ENCODE data around the gene SEPHS2. TPM values are rescaled to one million over a fixed set of nuclear protein-coding genes. Genes with fewer than 3 reads are reported as not detected.

The SEPHS2 gene
- total and polyA plus RNA-seq, 9 donors = 13.1 to 38.9 (median 25.6) TPM

- no peaks in the 10 kb centered on the region for H3K36me3 ChIP-seq
- 39 to 45% (median 43%) methylated on average over 19 of the region's 19 CpGs for WGBS, 3 donors
- peak overlapping the region; percentile 57 for H3K4me3 ChIP-seq
- H3K27ac ChIP-seq = peak overlapping the region in 1 of 2 donors; percentile 71
- H3K27me3 ChIP-seq = no peaks in the 10 kb centered on the region
- intact Hi-C loops (cut with DNase I) = loop anchor here in 1 of 4 donors (10.0 kb wide), 1 partner anchor 94 kb away; the partner anchor contains the start of gene ZNF768
- TF ChIP-seq EP300 (IDR thresholded peaks at IDR 0.05) (no peak), POLR2A (IDR thresholded peaks at IDR 0.05) (no peak), CTCF (IDR thresholded peaks at IDR 0.05) (no peak)
- peaks cover 7% of the 10 kb centered on the region for H3K4me1 ChIP-seq (ENCODE audit: insufficient read depth)
- H3K9me3 ChIP-seq = no peaks in the 10 kb centered on the region
- peak in 2 of 5 donors; percentile 33 to 47 for DNase-seq
Observed at GRCh38 chr16:30430428-30430970, 15.2 kb downstream of the SEPHS2 start.

GRCh38 chr16:30429678-30430427, 15.8 kb downstream of the SEPHS2 start, which contains the start of gene DCTPP1:
Gene DCTPP1 (minus strand): TSS chr16:30430030. CDS start chr16:30429980, 50 bp downstream.
- 0 to 1% (median 0%) methylated on average over 37 to 49 of the region's 49 CpGs for WGBS, 3 donors
- intact Hi-C loops (cut with DNase I) = loop anchor here in 3 of 4 donors (10.0 kb wide), 3 partner anchors 95 to 195 kb away; partner anchors contain the start of genes ZNF764 (in 1 of the 3) and ZNF768 (in 1 of the 3)
- TF ChIP-seq EP300 (IDR thresholded peaks at IDR 0.05) = no peak
- peak; percentile 61 to 91 (median 83) for TF ChIP-seq CTCF (IDR thresholded peaks at IDR 0.05)
- peak; percentile 22 for TF ChIP-seq POLR2A (IDR thresholded peaks at IDR 0.05)

GRCh38 chr16:30429418-30429677, 16.3 kb downstream of the SEPHS2 start:
- TF ChIP-seq EP300 (IDR thresholded peaks at IDR 0.05) (no peak), CTCF (IDR thresholded peaks at IDR 0.05) (no peak), POLR2A (IDR thresholded peaks at IDR 0.05) (no peak)
- H3K27me3 ChIP-seq = no peaks in the 10 kb centered on the region
- WGBS, 3 donors = 1 to 2% (median 1%) methylated on average over 11 of the region's 11 CpGs
- H3K4me3 ChIP-seq = peak overlapping the region; percentile 57
- H3K9me3 ChIP-seq = no peaks in the 10 kb centered on the region
- H3K4me1 ChIP-seq (ENCODE audit: insufficient read depth) = peaks cover 7% of the 10 kb centered on the region
- H3K27ac ChIP-seq = peak overlapping the region in 1 of 2 donors; percentile 71
- no peaks in the 10 kb centered on the region for H3K36me3 ChIP-seq
- DNase-seq = no peak
- intact Hi-C loops (cut with DNase I) = loop anchor here in 2 of 4 donors (10.0 kb wide), 2 partner anchors 125 to 195 kb away; partner anchors contain the start of gene ZNF764 (in 1 of the 2)

More at GRCh38 chr16:30429678-30430427, 15.8 kb downstream of the SEPHS2 start, which contains the start of gene DCTPP1:
- H3K4me3 ChIP-seq = peak within 1 kb of the TSS; percentile 57
- no peaks in the 10 kb centered on the region for H3K9me3 ChIP-seq
- peaks cover 7% of the 10 kb centered on the region for H3K4me1 ChIP-seq (ENCODE audit: insufficient read depth)
- no peaks in the 10 kb centered on the region for H3K27me3 ChIP-seq
- no peaks in the 10 kb centered on the region for H3K36me3 ChIP-seq
- DNase-seq = peak; percentile 92 to 97 (median 94)
- H3K27ac ChIP-seq = peak within 1 kb of the TSS in 1 of 2 donors; percentile 71

GRCh38 chr16:30428055-30428454, 17.6 kb downstream of the SEPHS2 start:
- Histone ChIP-seq H3K9me3 (no peaks in the 10 kb centered on the region), H3K27ac (no peak overlapping the region), H3K4me1 (ENCODE audit: insufficient read depth) (peaks cover 7% of the 10 kb centered on the region), H3K36me3 (no peaks in the 10 kb centered on the region), H3K27me3 (no peaks in the 10 kb centered on the region), H3K4me3 (no peak overlapping the region)
- TF ChIP-seq CTCF (IDR thresholded peaks at IDR 0.05) = no peak
- TF ChIP-seq POLR2A (IDR thresholded peaks at IDR 0.05) = no peak
- no peak for TF ChIP-seq EP300 (IDR thresholded peaks at IDR 0.05)
- intact Hi-C loops (cut with DNase I) = loop anchor here in 2 of 4 donors (10.0 kb wide), 2 partner anchors 127 to 197 kb away; partner anchors contain the start of gene ZNF764 (in 1 of the 2)
- DNase-seq = no peak
- WGBS, 3 donors = 83 to 87% (median 84%) methylated on average over 4 of the region's 4 CpGs
